ENCODE measurements around the gene PDS5B.
A peak's percentile ranks its signal among the peaks of the same experiment; 100 is the strongest.

DNA sequence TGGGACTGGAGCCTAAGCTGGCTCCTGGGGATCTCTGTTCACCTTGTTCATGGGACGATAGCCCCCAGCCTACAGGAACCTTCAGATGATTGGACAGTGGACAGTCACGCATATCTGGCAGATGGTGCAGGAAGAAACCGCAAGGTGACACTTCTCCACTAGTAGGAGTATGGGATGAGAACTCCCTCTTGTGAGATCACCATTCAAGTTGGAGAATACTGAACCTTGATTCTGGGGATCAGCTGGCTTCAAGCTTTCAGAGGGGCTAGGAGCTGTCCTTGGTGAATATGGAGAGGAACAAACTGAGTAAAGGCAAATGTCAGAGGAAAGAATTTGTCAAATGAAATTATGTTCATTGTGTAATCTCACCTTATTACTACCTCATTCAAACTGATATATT lies 204.5 kb downstream of the PDS5B start:
- TF ChIP-seq, protein P1, sequence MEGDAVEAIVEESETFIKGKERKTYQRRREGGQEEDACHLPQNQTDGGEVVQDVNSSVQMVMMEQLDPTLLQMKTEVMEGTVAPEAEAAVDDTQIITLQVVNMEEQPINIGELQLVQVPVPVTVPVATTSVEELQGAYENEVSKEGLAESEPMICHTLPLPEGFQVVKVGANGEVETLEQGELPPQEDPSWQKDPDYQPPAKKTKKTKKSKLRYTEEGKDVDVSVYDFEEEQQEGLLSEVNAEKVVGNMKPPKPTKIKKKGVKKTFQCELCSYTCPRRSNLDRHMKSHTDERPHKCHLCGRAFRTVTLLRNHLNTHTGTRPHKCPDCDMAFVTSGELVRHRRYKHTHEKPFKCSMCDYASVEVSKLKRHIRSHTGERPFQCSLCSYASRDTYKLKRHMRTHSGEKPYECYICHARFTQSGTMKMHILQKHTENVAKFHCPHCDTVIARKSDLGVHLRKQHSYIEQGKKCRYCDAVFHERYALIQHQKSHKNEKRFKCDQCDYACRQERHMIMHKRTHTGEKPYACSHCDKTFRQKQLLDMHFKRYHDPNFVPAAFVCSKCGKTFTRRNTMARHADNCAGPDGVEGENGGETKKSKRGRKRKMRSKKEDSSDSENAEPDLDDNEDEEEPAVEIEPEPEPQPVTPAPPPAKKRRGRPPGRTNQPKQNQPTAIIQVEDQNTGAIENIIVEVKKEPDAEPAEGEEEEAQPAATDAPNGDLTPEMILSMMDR (IDR thresholded peaks at IDR 0.05; ENCODE audit: poor library complexity), result peak; percentile 3
- no peak for TF ChIP-seq EZH2phosphoT487 (IDR thresholded peaks at IDR 0.05; ENCODE audit: low read depth, severe bottlenecking, unreplicated experiment)
- no peak for TF ChIP-seq EZH2 (IDR thresholded peaks at IDR 0.05; ENCODE audit: borderline replicate concordance)
